ENCODE data around the gene ZNF362. TPM values are rescaled to one million over a fixed set of nuclear protein-coding genes. Genes with fewer than 3 reads are reported as not detected.

ZNF362 gene
- total RNA-seq, 1 experiment from 2014 or later: 10.8 TPM

DNA sequence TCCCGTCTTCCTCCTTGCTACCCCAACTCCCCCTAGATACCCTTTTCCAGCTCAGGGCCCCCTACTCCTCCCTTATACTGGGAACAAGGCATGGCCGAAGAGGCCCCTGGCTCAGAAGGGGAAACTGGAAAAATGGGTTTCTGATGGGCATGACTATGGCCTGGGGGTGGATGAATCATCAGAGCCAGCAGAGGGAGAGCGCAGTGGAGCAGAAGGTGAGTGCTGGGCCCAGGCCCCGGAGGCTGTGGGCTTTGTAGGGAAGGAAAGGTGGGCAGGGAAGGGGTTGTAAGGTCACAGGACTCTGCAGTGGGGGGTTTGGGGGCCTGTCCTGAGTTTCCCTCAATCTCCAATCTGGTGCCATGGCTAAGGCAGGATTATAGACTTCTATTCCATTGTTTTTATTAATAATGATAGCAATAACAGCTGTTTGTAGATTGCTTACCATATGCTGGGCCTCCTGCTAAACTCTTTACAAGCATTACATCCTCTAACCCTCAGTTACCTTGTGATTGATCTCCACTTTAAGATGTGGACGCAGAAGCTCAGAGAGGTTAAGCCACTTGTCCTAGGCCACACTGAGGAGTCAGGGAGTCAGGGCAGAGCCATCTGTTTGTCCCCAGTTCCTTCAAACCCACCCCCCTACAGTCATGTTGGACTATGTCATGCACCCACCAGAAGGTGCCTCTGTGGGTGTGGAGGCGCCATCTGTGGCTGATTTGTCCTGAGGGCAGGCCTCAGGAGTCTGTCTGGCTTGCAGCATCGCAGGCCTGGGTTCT is 36.2 kb upstream of the ZNF362 start:
- Histone ChIP-seq H3K27me3 (ENCODE audit: low read length) (no peaks in the 10 kb centered on the region), H3K4me1 (ENCODE audit: insufficient read depth, low read length) (peaks cover 34% of the 10 kb centered on the region), H3K4me2 (ENCODE audit: low read length) (peak overlapping the region; percentile 49), H3K27ac (ENCODE audit: low read length) (peak overlapping the region; percentile 67), H2AFZ (ENCODE audit: low read length) (peak overlapping the region; percentile 64; the same call in 1 of the 2 replicates), H3F3A (ENCODE audit: low read length, unreplicated experiment) (no peaks in the 10 kb centered on the region), H3K79me2 (ENCODE audit: low read length) (no peaks in the 10 kb centered on the region), H3K4me3 (ENCODE audit: low read length) (no peak overlapping the region), H4K20me1 (ENCODE audit: low read length) (no peaks in the 10 kb centered on the region), H3K9me3 (ENCODE audit: low read length) (0 out of 2 replicates have a peak, but pooled peaks cover 7% of the 10 kb centered on the region), H3K9me2 (replicated peaks; ENCODE audit: low read length) (no peaks in the 10 kb centered on the region), H3K9ac (ENCODE audit: low read length) (peak overlapping the region; percentile 4; the same call in 1 of the 2 replicates), H3K36me3 (ENCODE audit: low read depth, low read length) (no peaks in the 10 kb centered on the region)
- ChIA-PET CTCF (no interaction called here), POLR2A (ENCODE audit: unreplicated experiment) (no interaction called here)
- peak; percentile 85 for ATAC-seq
- intact Hi-C loops (cut with micrococcal nuclease): loop anchor here (5.0 kb wide), 2 partner anchors 37 to 147 kb away; partner anchors contain the start of gene ZNF362
- TF ChIP-seq EZH2phosphoT487 (IDR thresholded peaks at IDR 0.05; ENCODE audit: borderline replicate concordance, low read length) (no peak), EZH2 (IDR thresholded peaks at IDR 0.05; ENCODE audit: low read length, unreplicated experiment) (no peak)
- TF ChIP-seq, protein P1, sequence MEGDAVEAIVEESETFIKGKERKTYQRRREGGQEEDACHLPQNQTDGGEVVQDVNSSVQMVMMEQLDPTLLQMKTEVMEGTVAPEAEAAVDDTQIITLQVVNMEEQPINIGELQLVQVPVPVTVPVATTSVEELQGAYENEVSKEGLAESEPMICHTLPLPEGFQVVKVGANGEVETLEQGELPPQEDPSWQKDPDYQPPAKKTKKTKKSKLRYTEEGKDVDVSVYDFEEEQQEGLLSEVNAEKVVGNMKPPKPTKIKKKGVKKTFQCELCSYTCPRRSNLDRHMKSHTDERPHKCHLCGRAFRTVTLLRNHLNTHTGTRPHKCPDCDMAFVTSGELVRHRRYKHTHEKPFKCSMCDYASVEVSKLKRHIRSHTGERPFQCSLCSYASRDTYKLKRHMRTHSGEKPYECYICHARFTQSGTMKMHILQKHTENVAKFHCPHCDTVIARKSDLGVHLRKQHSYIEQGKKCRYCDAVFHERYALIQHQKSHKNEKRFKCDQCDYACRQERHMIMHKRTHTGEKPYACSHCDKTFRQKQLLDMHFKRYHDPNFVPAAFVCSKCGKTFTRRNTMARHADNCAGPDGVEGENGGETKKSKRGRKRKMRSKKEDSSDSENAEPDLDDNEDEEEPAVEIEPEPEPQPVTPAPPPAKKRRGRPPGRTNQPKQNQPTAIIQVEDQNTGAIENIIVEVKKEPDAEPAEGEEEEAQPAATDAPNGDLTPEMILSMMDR (conservative IDR thresholded peaks at IDR 0.05; ENCODE audit: low read depth, low read length): no peak
- peak; percentile 94 for DNase-seq
- no TSS peak for BruUV-seq (replicated peaks)

DNA sequence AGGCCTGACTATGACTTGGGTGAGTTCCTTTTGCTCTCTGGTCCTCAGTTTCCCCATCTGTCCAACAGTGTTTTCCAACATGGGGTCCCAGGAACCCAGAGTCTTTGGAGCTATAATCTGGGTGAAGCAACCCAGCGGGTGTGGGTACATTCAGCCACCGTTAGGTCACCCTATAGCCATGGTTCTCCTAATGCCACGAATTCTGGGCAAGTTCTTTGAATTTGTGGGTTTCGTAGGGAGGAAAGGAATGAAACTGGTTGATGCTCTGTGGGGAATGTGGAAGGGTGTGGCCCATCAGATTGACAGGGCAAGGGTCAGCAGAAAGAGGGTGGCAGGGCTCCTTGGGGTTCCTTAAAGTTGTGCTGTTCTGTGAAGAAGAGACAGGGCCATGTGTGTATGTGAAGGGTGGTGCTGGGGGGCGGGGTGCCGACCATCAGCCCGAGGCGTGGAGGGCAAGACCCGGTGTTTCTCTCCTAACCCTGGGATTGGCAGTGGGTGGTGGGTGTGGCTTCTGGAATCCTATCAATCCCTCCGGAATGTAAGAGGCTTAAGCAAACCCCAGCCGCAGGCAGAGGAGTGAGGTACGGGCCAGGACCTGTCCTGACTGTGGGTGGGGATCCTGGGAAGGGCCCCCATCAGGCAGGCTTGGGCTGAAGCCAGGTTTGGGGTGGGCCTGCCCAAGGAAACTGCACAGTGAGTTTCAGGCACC is 35.5 kb upstream of the ZNF362 start:
- H3K36me3 ChIP-seq (ENCODE audit: low read depth, low read length): no peaks in the 10 kb centered on the region
- peak overlapping the region; percentile 67 for H3K27ac ChIP-seq (ENCODE audit: low read length)
- no peaks in the 10 kb centered on the region for H3K27me3 ChIP-seq (ENCODE audit: low read length)
- intact Hi-C loops (cut with micrococcal nuclease): no loop called here
- DNase-seq: peak; percentile 46
- TF ChIP-seq EZH2 (IDR thresholded peaks at IDR 0.05; ENCODE audit: low read length, unreplicated experiment) (no peak), EZH2phosphoT487 (IDR thresholded peaks at IDR 0.05; ENCODE audit: borderline replicate concordance, low read length) (no peak)
- TF ChIP-seq, protein P1 (conservative IDR thresholded peaks at IDR 0.05; ENCODE audit: low read depth, low read length): no peak
- H2AFZ ChIP-seq (ENCODE audit: low read length): no peak overlapping the region
- H3K79me2 ChIP-seq (ENCODE audit: low read length): no peaks in the 10 kb centered on the region
- BruUV-seq (replicated peaks): no TSS peak
- no peaks in the 10 kb centered on the region for H3F3A ChIP-seq (ENCODE audit: low read length, unreplicated experiment)
- ATAC-seq: no peak
- H3K4me1 ChIP-seq (ENCODE audit: insufficient read depth, low read length): peaks cover 34% of the 10 kb centered on the region
- no peaks in the 10 kb centered on the region for H3K9me2 ChIP-seq (replicated peaks; ENCODE audit: low read length)
- H3K9ac ChIP-seq (ENCODE audit: low read length): no peak overlapping the region
- 0 out of 2 replicates have a peak, but pooled peaks cover 7% of the 10 kb centered on the region for H3K9me3 ChIP-seq (ENCODE audit: low read length)
- POLR2A ChIA-PET (ENCODE audit: unreplicated experiment): no interaction called here
- peak overlapping the region; percentile 49 for H3K4me2 ChIP-seq (ENCODE audit: low read length)
- H4K20me1 ChIP-seq (ENCODE audit: low read length): no peaks in the 10 kb centered on the region
- H3K4me3 ChIP-seq (ENCODE audit: low read length): no peak overlapping the region
- CTCF ChIA-PET: no interaction called here
